Caki2 (cell line): Measurements from ENCODE around the gene KCNJ12. TPM values are rescaled to one million over a fixed set of nuclear protein-coding genes. Genes with fewer than 3 reads are reported as not detected.
"Not testable (repeated sequence)": the region's sequence is repeated elsewhere in the genome, so short reads cannot be mapped to it uniquely, and the experiment has no call there.

Source experiments
- DNase-seq: peaks from one replicate; pipeline ENCODE4 v3.0.0-alpha.2; 2015; ENCODE audit warnings: low read depth
- in situ Hi-C: cut with HindIII; loops from 2 replicates; pipeline ENCODE4 v1.10.0; 2016; ENCODE audit warnings: low sequenced_read_pairs, low pct_unique_long_range_greater_than_20kb, mixed read lengths
- total RNA-seq: library from RNA; depleted of rRNA; stranded (reverse); fragments of >200 nt; shearing (Covaris generic); gene quantifications from 2 replicates; pipeline ENCODE4 v1.2.3, GENCODE V29; 2014; ENCODE audit warnings: low replicate concordance; rRNA removed

KCNJ12 gene
- total RNA-seq: 0.07 TPM in 1 of 2 replicates, not detected in the other

DNA sequence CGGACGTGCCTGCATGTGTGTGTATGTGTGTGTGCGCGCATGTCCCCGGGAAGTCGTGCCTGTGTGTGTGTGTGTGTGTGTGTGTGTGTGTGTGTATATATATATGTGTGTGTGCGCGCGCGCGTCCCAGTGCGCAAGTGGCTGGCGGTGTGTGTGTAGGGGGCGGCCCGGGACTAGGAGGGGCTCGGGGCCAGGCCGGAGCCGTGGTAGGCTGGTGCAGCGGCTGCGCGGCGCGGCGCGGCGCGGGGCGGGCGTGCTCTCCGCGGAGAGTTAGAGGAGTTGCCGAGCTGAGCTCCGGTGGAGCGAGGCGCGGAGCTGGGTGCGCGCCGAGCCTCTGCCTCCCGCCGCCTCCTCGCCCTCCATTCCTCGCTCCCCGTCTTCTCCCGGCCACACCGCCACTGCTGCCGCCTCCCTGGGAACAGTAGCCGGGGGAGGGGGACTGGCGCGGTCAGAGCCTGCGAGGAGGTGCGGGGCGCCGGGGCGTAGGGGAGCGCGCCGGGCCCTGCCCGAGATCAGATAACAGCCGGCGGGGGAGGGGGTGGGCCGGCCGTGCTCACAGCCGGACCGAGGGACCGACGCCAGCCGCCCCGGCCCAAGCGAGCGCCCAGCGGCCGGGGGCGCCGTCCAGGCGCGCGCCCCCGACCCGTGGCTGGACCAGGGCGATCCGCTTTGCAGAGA lies at the start of gene KCNJ12:
KCNJ12 (plus strand) TSS at position 277 of the 678 bp plus-strand sequence. CDS start 38,986 bp downstream, outside the sequence.
- no peak for DNase-seq
- in situ Hi-C loops: no loop called here

DNA sequence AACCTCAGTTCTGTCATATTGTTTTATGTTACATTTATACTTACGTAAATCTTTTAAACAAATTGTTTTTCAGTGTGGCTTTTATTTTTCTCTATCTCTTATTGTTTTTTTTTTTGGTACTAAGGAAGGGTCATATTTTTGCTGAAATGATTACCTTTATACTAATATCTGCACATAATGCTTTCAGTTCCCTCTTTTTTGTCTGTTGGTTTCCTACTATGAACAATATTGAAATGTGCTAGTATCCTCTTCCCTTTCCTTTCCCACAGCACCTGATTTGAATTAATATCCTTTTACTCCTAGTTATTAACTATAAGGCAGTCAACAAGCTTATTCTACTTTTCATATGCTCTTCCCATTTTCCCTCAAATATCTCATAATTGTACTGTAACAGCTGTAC lies 48.2 kb upstream of the KCNJ12 start:
- DNase-seq, in situ Hi-C loops: not testable (repeated sequence)

DNA sequence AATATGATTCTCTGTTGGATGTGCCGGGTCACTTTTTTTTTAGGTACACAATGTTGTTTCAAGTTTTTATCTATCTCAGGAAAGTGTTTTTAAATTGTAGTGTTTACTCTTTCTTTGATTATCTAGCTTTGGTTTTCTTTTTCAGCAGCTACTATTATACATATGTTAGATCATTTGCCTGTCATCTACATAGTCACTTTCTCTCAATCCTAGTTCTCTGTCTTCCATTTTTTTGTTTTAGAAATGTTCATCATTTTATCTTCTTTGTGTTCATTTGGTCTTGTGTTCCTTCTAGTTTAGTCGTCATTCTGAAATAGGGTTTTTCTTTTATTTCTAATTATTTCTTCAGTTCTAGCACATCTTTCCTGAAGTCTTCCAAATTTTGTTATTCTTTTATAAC lies 47.4 kb upstream of the KCNJ12 start:
- in situ Hi-C loops, DNase-seq: not testable (repeated sequence)

DNA sequence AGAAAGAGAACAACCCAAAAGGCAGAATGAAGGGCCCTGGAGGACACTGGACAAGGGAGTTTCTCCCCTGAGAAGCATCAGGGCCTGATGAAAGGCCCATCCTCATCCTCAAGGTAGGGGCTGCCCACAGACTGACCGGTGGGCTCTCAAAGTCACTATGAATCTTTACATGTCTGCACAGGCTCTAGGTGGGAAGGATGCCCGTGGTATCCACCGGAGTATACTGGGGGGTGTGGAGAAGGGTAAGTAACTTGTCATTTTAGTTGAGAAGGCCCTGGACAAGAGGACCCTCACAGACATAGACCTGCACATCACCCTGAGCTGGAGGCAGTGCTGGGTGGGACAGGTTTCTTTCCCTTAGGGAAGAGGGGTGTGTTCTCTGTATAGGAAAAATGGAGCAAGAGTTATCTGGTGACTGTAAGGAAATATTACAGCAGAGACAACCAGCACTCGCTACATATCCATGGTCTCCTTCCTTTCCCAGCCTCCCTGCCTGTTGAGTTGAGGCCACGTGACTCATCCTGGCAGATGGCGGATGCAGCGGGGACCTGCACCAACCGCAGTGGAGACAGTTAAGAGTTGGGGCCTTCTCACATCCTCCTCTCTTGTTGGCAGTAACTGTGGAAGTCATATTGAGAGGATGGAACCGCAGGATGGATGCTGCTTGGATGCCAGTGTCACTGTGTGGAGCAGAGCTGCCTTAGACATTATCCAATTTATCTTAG lies 45.6 kb upstream of the KCNJ12 start:
- no peak for DNase-seq
- in situ Hi-C loops: no loop called here

DNA sequence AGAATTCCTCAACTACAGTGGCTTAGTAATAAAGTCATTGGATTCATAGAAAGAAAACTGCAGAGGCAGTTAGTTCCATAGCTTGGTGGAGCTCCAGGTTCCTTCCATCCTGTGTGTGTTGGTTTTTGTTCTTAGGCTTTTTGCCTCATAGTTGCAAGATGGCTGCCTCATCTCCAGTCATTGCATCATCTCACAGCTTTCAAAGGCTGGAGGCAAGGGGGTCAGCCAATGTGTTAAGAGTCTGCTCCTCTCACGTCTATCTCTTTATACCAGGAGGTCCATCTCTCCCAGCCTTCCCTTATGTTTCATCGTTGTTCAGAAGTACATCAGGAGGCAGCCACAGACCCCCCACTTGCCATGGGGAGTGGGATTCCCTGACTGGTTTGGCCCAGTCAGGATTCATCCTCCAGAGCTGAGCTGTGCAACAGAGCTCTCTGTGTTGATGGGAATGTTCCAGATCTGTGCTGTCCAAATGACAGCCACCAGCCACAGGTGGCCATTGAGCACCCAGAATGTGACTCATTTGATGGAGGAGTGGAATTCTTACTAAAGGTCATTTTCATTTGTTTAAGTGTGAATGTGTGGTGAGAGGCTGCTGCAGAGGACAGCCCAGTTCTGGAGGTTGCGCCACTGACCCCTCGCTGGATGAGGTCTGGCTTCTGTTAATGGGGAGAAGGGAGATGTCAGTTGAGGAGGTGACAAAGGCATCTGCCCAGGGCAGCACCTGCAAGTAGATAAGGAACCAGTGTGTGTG lies 39.4 kb upstream of the KCNJ12 start:
- not testable (repeated sequence) for DNase-seq

DNA sequence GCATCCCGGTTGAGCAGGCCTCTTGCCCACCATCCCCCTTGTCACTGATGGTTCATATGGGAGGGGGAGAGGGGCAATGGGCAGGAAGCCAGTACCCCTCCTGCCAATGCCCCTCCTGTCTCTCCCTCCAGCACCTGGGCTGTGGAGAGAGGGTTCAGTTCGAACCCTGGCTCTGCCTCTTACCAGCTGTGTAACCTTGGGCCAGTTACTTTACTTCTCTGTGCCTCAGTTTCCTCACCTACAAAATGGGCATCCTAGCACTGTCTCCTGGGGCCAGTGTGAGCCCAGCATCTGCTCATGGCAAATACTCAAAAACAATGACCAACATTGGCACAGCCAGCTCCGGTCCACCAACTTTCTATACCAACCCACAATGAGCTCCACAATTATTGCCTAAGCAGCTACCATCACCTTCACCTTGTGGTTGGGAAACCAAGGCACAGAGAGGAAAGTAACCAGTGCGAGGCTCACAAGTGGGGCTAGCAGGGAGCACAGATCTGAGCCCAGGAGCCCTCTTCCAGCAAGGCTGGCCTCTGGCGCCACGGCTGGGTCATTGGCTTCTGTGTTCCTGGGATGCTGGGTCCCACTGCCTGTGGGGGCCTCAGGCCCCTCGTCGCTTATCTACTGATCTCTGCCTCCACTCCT lies 38.1 kb upstream of the KCNJ12 start:
- in situ Hi-C loops, DNase-seq: not testable (repeated sequence)

More for the DNA sequence above, 39.4 kb upstream of the KCNJ12 start:
- in situ Hi-C loops: not testable (repeated sequence)

DNA sequence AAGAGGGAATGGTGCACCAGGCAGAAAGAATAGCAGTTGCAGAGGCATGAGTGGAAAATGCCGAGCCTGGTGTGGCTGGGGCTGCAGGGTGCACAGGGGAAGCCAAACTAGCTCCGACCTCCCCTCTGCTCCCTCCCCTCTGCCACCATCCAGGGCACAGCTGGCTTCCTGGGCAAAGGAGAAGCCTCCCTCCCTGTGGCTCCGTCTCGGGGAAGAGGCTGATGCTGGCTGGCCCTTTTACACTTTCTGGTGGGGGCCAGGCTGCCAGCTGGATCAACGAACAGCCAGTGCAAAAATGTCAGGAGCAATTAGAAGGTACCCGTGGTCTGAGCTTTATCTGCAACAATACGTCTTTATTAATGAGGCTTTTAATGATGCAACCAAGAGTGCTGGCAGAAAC lies 37.1 kb upstream of the KCNJ12 start:
- in situ Hi-C loops: no loop called here
- DNase-seq: no peak

DNA sequence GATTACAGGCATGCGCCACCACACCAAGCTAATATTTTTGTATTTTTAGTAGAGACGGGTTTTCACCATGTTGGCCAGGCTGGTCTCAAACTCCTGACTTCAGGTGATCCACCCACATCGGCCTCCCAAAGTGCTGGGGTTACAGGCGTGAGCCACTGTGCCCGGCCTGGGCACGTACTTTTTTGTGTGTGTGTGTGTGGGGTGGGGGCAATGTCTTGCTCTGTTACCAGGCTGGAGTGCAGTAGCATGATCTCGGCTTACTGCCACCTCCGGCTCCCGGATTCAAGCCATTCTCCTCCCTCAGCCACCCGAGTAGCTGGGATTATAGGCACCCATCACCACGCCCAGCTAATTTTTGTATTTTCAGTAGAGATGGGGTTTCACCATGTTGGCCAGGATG lies 36.6 kb upstream of the KCNJ12 start:
- DNase-seq, in situ Hi-C loops: not testable (repeated sequence)

DNA sequence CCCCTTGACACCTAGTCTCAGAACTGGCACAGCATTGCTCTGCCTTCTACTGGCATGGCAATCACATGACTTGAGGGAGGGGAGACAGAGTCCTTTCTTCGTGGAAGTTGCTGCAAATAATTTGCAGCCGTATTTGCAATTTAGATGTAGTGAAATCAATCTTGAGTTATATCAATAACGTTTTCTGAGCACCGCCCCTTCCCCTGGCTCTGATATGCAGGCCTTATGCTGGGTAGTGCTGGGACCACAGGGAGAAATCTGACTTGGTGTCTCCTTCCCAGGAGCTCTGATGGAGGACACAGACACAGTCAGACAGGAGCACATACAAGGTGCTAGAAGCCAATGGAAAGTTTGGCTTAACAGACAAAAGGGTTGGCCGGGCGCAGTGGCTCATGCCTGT lies 35.8 kb upstream of the KCNJ12 start:
- DNase-seq: not testable (repeated sequence)

DNA sequence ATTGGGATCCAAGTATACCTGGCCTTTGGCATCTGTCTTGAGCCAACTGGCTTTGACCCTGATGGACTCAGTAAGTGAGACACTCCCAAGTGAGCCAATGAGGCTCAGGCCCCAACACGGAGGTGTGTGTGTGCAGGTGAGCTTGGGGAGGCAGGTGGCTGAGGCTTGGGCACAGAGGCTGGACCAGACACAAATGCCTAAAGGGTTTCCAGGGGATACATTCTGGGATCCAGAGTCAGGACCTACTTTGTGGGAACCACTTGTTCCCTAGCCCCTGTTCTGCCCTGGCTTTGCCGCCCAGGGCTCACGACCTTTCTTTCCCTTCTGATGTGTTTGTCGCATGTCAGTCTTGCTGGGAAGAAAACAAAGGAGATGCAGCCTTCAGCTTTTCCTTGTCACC lies 34.9 kb upstream of the KCNJ12 start:
- DNase-seq, in situ Hi-C loops: not testable (repeated sequence)

More for the DNA sequence above, 35.8 kb upstream of the KCNJ12 start:
- in situ Hi-C loops: not testable (repeated sequence)

DNA sequence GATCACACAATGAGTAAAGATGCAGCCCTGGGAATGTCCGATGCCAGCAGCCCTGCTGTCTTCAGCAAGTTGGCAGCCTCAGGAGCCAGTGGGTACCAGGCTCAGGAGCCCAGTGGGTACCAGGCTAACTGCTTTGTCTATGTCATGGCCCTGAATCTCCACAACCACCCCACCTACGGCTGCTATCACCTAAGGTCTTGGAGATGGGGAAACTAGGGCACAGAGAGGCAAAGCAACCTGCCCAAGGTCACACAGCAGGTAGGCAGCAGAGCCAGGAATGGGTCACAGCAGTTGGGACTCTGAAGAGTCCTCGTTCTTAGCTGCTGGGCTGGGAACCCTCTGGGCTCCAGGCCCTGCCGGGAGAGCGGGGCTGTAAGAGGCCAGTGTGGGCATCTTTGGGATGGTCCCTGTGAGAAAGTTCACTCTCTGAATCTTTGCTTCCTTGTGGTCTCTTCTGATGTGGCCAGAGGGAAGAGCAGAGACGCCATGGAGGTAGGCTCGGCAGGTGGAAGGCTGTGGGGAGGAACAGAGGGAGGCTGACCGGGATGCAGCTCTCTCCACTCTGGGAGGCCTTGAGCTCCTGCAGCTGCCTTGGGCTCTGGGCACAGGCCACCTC lies 34.1 kb upstream of the KCNJ12 start:
- in situ Hi-C loops, DNase-seq: not testable (repeated sequence)

DNA sequence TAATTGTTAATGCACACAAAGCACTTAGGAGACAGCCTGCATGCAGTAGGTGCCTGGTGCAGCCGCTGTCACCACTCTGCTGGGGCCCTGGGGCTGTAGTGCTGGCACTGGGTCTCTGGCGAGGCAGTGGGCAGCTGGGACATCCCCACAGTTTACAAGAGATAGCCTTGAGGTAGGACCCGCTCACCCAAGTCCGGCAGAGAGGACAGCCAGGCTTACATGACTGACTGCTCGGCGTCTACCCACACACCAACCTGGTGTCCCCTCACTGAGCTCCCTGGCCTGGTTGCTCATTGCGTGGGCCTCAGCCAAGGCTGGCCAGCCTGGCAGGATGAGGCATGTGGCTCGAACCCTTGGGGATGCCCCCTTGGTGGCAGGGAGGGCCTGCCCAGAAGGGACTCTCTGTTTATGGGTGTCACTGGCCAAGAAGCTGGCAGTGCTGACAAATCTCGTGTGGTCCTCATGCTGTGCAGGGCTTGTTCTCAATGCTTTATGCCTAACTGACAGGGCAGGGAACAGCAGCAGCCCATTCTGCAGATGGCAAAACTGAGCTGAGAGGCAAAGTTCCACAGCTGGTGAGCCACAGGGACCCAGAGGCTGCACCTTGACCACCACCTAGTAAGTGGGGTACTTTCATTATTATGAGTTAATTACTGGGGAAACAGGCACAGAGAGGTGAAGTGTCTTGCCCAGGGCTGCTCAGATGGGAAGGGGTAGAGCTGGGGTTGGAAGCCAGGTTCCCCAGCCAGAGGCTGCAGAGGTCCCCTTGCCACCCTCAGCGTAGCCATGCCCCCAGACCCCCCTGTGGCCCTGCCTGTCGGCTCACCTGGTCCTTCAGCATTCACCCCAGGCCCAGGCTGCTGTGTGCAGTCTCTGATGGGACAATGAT lies 32.9 kb upstream of the KCNJ12 start:
- DNase-seq, in situ Hi-C loops: not testable (repeated sequence)

DNA sequence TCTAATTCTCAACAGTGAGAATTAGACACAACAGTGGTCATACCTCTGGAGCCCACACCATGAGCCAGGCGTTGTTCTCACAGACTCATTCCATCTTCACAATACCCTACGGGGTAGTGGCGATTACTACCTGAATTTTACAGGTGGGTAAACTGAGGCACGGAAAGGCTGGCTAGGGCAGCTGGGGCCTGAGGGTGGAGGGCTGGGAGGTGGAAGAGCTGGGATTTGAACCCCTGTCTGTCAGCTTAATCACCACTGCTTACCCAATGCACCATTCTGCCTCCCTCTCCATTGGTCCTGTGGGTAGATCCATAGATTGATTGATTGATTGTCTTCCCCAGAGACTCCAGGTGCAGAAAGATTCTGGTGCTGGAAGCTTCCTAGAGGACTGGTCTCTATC lies 31.4 kb upstream of the KCNJ12 start:
- in situ Hi-C loops, DNase-seq: not testable (repeated sequence)

DNA sequence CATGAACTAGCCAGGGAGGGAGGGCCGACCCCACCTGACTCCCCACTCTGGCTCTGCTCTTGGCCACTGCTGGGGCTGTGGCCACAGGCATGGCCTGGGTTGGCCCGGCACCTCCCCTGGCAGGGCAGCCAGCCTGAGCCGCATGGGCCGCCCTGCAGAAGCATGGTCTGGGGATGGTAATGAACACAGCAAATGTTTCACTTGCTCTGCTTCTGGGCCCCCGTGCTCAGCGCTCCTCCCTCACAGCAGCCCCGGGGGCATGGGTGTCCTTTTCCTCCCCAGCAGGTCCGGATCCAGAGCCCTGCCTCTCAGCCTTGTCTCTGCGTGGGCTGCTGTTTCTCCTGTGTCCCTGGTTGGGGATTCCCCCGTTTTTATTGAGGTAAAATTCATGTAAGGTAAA lies 30.9 kb upstream of the KCNJ12 start:
- no peak for DNase-seq

DNA sequence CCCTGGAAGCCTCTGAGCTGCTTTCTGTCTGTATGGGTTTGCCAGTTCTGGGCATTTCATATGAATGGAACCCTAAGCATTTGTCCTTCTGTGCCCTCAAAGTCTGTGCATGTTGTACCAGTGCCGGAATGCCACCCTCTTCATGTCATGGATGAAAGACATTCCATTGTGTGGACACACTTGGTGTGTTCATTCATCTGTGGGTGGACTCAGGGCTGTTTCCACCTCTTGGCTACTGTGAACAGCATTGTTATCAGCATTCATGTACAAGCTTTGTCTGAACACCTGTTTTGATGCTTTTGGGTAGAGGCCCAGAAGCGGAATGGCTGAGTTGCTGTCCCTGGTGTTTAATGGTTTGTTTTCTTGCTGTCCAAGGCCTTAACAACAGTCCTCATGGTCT lies 30.1 kb upstream of the KCNJ12 start:
- DNase-seq, in situ Hi-C loops: not testable (repeated sequence)

More for the DNA sequence above, 30.9 kb upstream of the KCNJ12 start:
- in situ Hi-C loops: no loop called here

DNA sequence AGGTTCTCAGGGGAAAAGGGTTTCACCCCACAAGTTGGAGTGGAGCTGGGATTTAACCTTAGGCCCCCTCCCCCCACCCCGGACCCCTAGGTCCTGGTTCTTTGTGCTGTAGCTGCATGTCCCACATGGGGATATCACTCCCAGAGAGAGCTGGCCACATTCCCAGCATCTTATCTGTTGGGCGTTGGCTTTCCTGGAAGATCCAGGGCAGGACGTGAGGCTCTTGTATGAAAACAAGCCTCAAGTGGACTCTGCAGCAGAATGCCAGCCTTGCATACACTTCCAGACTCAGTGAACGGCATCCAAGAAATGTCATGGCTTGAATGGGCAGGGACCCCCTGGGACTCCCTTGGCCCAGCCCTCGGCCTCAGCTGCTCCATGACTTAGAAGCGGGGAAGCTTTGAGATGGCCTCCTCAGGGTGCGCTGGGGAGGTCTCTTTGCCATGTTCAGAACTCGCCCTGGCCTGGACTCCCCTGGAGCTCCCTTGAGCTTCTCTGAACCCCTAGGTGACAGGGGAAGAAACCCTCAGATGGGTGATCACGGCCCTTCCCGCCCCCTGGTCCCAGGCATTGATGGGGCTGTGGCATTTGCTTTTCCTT lies 29.4 kb upstream of the KCNJ12 start:
- in situ Hi-C loops, DNase-seq: not testable (repeated sequence)

DNA sequence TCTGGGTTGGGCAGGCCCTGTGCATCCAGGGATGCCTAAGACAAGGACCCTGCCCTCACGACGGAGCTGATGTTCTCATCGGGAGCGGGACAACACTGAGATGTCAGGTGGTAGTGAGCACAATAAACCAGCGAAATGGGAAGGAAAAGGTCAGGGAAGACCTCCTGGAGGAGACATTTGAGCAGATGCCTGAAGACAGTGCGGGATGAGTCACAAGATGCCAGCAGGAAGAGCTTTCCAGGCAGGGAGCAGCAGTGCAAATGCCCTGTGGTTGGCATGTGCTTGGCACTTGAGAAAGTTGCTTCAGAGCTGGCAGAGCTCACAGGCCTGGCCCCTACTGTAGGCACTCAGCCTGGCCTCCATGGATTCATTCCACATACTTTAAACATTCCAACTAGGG lies 28.5 kb upstream of the KCNJ12 start:
- in situ Hi-C loops, DNase-seq: not testable (repeated sequence)
